Measurements from ENCODE around the gene SNRPA. TPM values are rescaled to one million over a fixed set of nuclear protein-coding genes. Genes with fewer than 3 reads are reported as not detected.

Gene SNRPA
- total and polyA plus RNA-seq, 2 of the 13 experiments (the other 11 are each of a cell fraction or from before 2014, with no cell fraction given): 59.6 to 162 TPM

- H3K36me3 ChIP-seq (replicated peaks in 1 of 2; ENCODE audit: control insufficient read depth in 1 of 2, insufficient read depth in 2 of 2, low read length in 2 of 2): peaks cover 8 to 21% of the 10 kb centered on the region in 2 experiments; a peak in 4 of 5 replicates
- no peak overlapping the region for H3K27ac ChIP-seq (ENCODE audit: extremely low read length, insufficient read depth, low read length)
- H3K4me3 ChIP-seq (replicated peaks in 1 of 3; ENCODE audit: insufficient read depth in 1 of 3, low read depth in 2 of 3, low read length in 3 of 3): no peak overlapping the region
- no TSS peak for BruUV-seq (replicated peaks)
- DNase-seq (ENCODE audit: low spot score) (no peak), FAIRE-seq (no peak), ATAC-seq (no peak)
- peaks cover 7% of the 10 kb centered on the region; the same call in 1 of the 2 replicates for H3K4me1 ChIP-seq (ENCODE audit: insufficient read depth, low read length)
- no peak for TF ChIP-seq ZMYM3 (CRISPR knock-in tag; IDR thresholded peaks at IDR 0.05)
- TF ChIP-seq ZNF431 (CRISPR knock-in tag; IDR thresholded peaks at IDR 0.05; ENCODE audit: borderline replicate concordance, low read depth): no peak
- TF ChIP-seq ZNF644 (CRISPR knock-in tag; IDR thresholded peaks at IDR 0.05; ENCODE audit: low read depth): no peak
- TF ChIP-seq FIP1L1 (IDR thresholded peaks at IDR 0.05; ENCODE audit: borderline replicate concordance, insufficient read depth, low read depth, low read length): no peak
- TF ChIP-seq DZIP1 (CRISPR knock-in tag; IDR thresholded peaks at IDR 0.05): no peak
- no peak for TF ChIP-seq SPEN (CRISPR knock-in tag; IDR thresholded peaks at IDR 0.05; ENCODE audit: low read depth)
- no peak for TF ChIP-seq HNRNPUL1 (IDR thresholded peaks at IDR 0.05; ENCODE audit: low read depth, low read length)
- no peak for TF ChIP-seq ZNF552 (CRISPR knock-in tag; IDR thresholded peaks at IDR 0.05; ENCODE audit: borderline replicate concordance)
- TF ChIP-seq ZSCAN21 (CRISPR knock-in tag; IDR thresholded peaks at IDR 0.05; ENCODE audit: borderline replicate concordance): no peak
- TF ChIP-seq HIC2 (CRISPR knock-in tag; IDR thresholded peaks at IDR 0.05; ENCODE audit: low read depth): no peak
- TF ChIP-seq BCLAF1 (IDR thresholded peaks at IDR 0.05): no peak
- no peaks in the 10 kb centered on the region for H3K27me3 ChIP-seq (ENCODE audit: control insufficient read depth in 1 of 2, insufficient read depth in 2 of 2, low read length in 2 of 2)
- WGBS (ENCODE audit: low lambda C conversion rate): 93% methylated on average over 6 of the region's 6 CpGs
- CTCF ChIA-PET (ENCODE audit: low intra/inter-chr PET ratio, low total read pairs): interaction anchor here (1.4 to 2.2 kb wide), 2 partner anchors 39 to 67 kb away, joined by 5 to 19 read pairs; no protein-coding TSS in a partner anchor
- no peaks in the 10 kb centered on the region for H3K79me2 ChIP-seq (ENCODE audit: insufficient read depth, low read length)
- no peak overlapping the region for H2AFZ ChIP-seq (ENCODE audit: low read length)
- no peak overlapping the region for H3K4me2 ChIP-seq (ENCODE audit: low read depth, low read length)
- in situ Hi-C loops (cut with HindIII; ENCODE audit: extremely low pct_ligation_motif_present, low pct_unique_long_range_greater_than_20kb) (loop anchor here (5.0 kb wide), 1 partner anchor 39 kb away; no protein-coding TSS in a partner anchor), intact Hi-C loops (cut with micrococcal nuclease; ENCODE audit: unreplicated experiment) (loop anchor here (1.0 kb wide), 1 partner anchor 38 kb away; no protein-coding TSS in a partner anchor)
- POLR2A ChIA-PET: interaction anchor here (0.7 to 1.1 kb wide), 2 partner anchors 39 to 49 kb away, joined by 3 to 4 read pairs; partner anchors contain the start of gene ACTMAP
- H3K9me3 ChIP-seq (ENCODE audit: low read length): no peaks in the 10 kb centered on the region
- H4K20me1 ChIP-seq (ENCODE audit: insufficient read depth, low read length): no peaks in the 10 kb centered on the region
- no peak overlapping the region for H3K9ac ChIP-seq (ENCODE audit: insufficient read depth, low read depth, low read length)
These were observed 49.2 kb upstream of the SNRPA start for GRCh38 chr19:40701758-40702157.

All from HepG2 (cell line).